Measurements from ENCODE around the gene CSPG4. TPM values are rescaled to one million over a fixed set of nuclear protein-coding genes. Genes with fewer than 3 reads are reported as not detected.
"Not testable (repeated sequence)": the region's sequence is repeated elsewhere in the genome, so short reads cannot be mapped to it uniquely, and the experiment has no call there.

CSPG4 gene
- total and polyA plus RNA-seq, 2 of the 4 experiments (the other 2 are of a cell fraction), result 12.4 to 28.4 TPM

GRCh38 chr15:75678324-75678690 is 34.3 kb downstream of the CSPG4 start:
- H3K9me1 ChIP-seq (ENCODE audit: insufficient read depth, low read length), result 0 out of 2 replicates have a peak, but pooled peaks cover 12% of the 10 kb centered on the region
- H3K9me3 ChIP-seq (ENCODE audit: control insufficient read depth, insufficient read depth, low read length); H3K56ac ChIP-seq (ENCODE audit: extremely low read depth, insufficient read depth, low read length); H3K9ac ChIP-seq (ENCODE audit: low read depth, low read length); in situ Hi-C loops (cut with MboI; ENCODE audit: low sequenced_read_pairs); H2AK5ac ChIP-seq (ENCODE audit: low read depth, low read length); H3K27me3 ChIP-seq (ENCODE audit: control insufficient read depth, insufficient read depth, low read length); POLR2A ChIA-PET (ENCODE audit: unreplicated experiment); DNase-seq; H3K14ac ChIP-seq (replicated peaks; ENCODE audit: low read depth, low read length); H2BK5ac ChIP-seq (ENCODE audit: low read depth, low read length, poor library complexity, severe bottlenecking); H3K27ac ChIP-seq (ENCODE audit: insufficient read depth, low read length); H4K8ac ChIP-seq (ENCODE audit: low read depth in 2 of 2, low read length in 2 of 2); H4K5ac ChIP-seq (ENCODE audit: low read depth, low read length); H2BK15ac ChIP-seq (ENCODE audit: low read depth, low read length); dilution Hi-C loops (cut with HindIII; ENCODE audit: low sequenced_read_pairs, unreplicated experiment); ATAC-seq (ENCODE audit: low read depth); H3K4me2 ChIP-seq (ENCODE audit: low read depth, low read length); H3K36me3 ChIP-seq (ENCODE audit: control insufficient read depth, insufficient read depth, low read length); H4K91ac ChIP-seq (ENCODE audit: insufficient read depth, low read depth, low read length); H2AK9ac ChIP-seq (replicated peaks; ENCODE audit: low read depth, low read length, poor library complexity); H3K4ac ChIP-seq (ENCODE audit: low read depth, low read length); H2BK120ac ChIP-seq (ENCODE audit: low read depth, low read length); H3K4me3 ChIP-seq (ENCODE audit: insufficient read depth, low read depth, low read length); H3K23ac ChIP-seq (ENCODE audit: low read depth, low read length); H3K18ac ChIP-seq (ENCODE audit: low read depth, low read length); BruUV-seq (replicated peaks); H2BK20ac ChIP-seq (ENCODE audit: low read depth, low read length); H3K4me1 ChIP-seq (ENCODE audit: control insufficient read depth, insufficient read depth, low read length); H2AFZ ChIP-seq (replicated peaks; ENCODE audit: low read length, poor library complexity): not testable (repeated sequence)
- intact Hi-C loops (cut with micrococcal nuclease), result loop anchor here (10.0 kb wide), 1 partner anchor 54 kb away; the partner anchor contains the start of gene SNUPN
- H3K79me1 ChIP-seq (ENCODE audit: low read depth in 1 of 2, low read length in 2 of 2), result peaks cover 0 to 13% of the 10 kb centered on the region in 2 experiments
- WGBS, 2 experiments (ENCODE audit: extremely low coverage in 2 of 2, insufficient read length in 1 of 2), result 92% methylated on average over 2 of the region's 6 CpGs; no CpG with 5 or more reads in 1 of the 2 experiments
- H4K20me1 ChIP-seq (ENCODE audit: insufficient read depth, low read length), result peaks cover 11% of the 10 kb centered on the region; the same call in 1 of the 2 replicates
- CTCF ChIA-PET, result interaction anchor here (0.7 kb wide), 1 partner anchor 40 kb away, joined by 4 read pairs; no protein-coding TSS in a partner anchor

Data from IMR-90 (cell line).